ENCODE results near the gene ZNF618. TPM values are rescaled to one million over a fixed set of nuclear protein-coding genes. Genes with fewer than 3 reads are reported as not detected.
"Not testable (repeated sequence)": the region's sequence is repeated elsewhere in the genome, so short reads cannot be mapped to it uniquely, and the experiment has no call there.

Gene ZNF618
- total RNA-seq, 1 donor from 2014 or later: 4.9 TPM

GRCh38 chr9:114070188-114071103 lies 194.3 kb downstream of the ZNF618 start:
- FAIRE-seq: no peak
- DNase-seq (ENCODE audit: low spot score in 2 of 2): no peak

- no peak for DNase-seq (ENCODE audit: low spot score in 2 of 2)
- no peak for FAIRE-seq
Measured at GRCh38 chr9:114071197-114071795, 195.2 kb downstream of the ZNF618 start.

- FAIRE-seq: no peak
- DNase-seq (ENCODE audit: low spot score in 2 of 2): no peak
Measured at GRCh38 chr9:114072184-114073140, 196.4 kb downstream of the ZNF618 start.

GRCh38 chr9:114075602-114076001 lies 199.5 kb downstream of the ZNF618 start:
- no peak for FAIRE-seq

GRCh38 chr9:114076237-114077161 lies 200.4 kb downstream of the ZNF618 start:
- FAIRE-seq (no peak), DNase-seq (ENCODE audit: low spot score in 2 of 2) (no peak)

More at GRCh38 chr9:114075602-114076001, 199.5 kb downstream of the ZNF618 start:
- DNase-seq (ENCODE audit: low spot score in 2 of 2): no peak

- FAIRE-seq: no peak
- DNase-seq (ENCODE audit: low spot score in 2 of 2): no peak
Measured at GRCh38 chr9:114077162-114077837, 201.2 kb downstream of the ZNF618 start.

- DNase-seq (ENCODE audit: low spot score in 2 of 2) (no peak), FAIRE-seq (no peak)
Measured at GRCh38 chr9:114078021-114078780, 202.1 kb downstream of the ZNF618 start, which contains the start of gene AMBP. TSS of gene AMBP (minus strand) at chr9:114078300. CDS start at chr9:114078209, 91 bp downstream.

GRCh38 chr9:114078781-114079156 lies 202.7 kb downstream of the ZNF618 start:
- no peak for FAIRE-seq
- no peak for DNase-seq (ENCODE audit: low spot score in 2 of 2)

GRCh38 chr9:114080195-114080772 lies 204.2 kb downstream of the ZNF618 start:
- FAIRE-seq (no peak), DNase-seq (ENCODE audit: low spot score in 2 of 2) (no peak)

GRCh38 chr9:114080773-114081440 lies 204.8 kb downstream of the ZNF618 start:
- DNase-seq (ENCODE audit: low spot score in 2 of 2) (no peak), FAIRE-seq (no peak)

- FAIRE-seq: no peak
- no peak for DNase-seq (ENCODE audit: low spot score in 2 of 2)
Measured at GRCh38 chr9:114081441-114082016, 205.4 kb downstream of the ZNF618 start.

GRCh38 chr9:114082017-114082762 lies 206.1 kb downstream of the ZNF618 start:
- no peak for FAIRE-seq

GRCh38 chr9:114082763-114083412 lies 206.8 kb downstream of the ZNF618 start:
- DNase-seq (ENCODE audit: low spot score in 2 of 2); FAIRE-seq: not testable (repeated sequence)

More at GRCh38 chr9:114082017-114082762, 206.1 kb downstream of the ZNF618 start:
- peak; percentile 73 to 84 for DNase-seq (ENCODE audit: low spot score in 2 of 2)

- no peak for DNase-seq (ENCODE audit: low spot score in 2 of 2)
- no peak for FAIRE-seq
Measured at GRCh38 chr9:114083666-114084065, 207.6 kb downstream of the ZNF618 start.

GRCh38 chr9:114084282-114085073 lies 208.4 kb downstream of the ZNF618 start:
- DNase-seq (ENCODE audit: low spot score in 2 of 2) (no peak), FAIRE-seq (no peak)

All from frontal cortex (tissue), 4 donors.